NCI-H187 (cell line): ENCODE results near the gene SLC19A3.
"Not testable (repeated sequence)": the region's sequence is repeated elsewhere in the genome, so short reads cannot be mapped to it uniquely, and the experiment has no call there.

Experiments
- DNase-seq, 2 experiments: peaks; one replicate each; lab custom pipeline; 2025; lab: John Stamatoyannopoulos, UW

SLC19A3 gene

DNA sequence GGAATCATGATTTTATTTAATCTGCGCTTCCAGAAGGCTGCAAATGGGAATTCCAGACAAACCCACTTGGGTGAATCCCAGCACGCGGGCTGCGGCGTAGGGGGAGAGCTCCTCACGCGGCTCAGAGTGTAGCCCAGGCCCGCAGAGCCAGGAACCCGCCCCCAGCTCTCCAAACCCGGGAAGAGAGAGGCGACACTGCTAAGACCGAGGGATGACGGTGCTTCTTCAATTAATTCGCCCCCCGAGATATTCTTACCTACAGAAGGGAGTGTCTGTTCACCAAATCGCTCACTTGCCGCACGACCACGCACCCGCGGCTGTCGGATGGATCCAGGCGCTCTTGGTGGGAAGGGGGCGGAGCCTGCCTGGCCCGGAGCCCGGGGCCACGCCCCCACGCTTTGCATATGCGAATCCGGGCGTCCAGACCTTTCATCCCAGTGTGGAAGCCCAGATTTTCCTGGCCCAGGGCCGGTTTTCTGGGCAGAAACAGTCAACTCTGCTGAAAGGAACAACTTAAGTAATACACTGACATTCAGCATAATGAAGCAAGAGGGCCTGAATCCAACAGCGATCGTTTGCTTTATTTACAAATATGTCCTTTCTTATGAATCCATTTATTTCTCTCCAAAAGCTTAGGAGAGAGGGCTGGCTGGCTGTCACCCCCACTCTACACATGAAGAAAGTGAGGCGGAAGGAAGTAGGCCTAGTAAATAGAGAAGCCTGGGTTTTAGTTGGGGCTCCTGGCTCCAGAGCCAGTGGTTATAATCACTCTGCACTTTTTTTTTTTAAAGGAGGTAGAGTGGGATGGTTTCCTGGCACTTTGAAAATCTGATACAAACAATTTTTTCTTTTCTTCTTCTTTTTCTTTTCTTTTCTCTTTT, at the start of gene SLC19A3:
Gene SLC19A3 (minus strand): TSS at position 342 of the 881 bp plus-strand sequence. CDS start 15,710 bp downstream, outside the sequence.
- DNase-seq: no peak

DNA sequence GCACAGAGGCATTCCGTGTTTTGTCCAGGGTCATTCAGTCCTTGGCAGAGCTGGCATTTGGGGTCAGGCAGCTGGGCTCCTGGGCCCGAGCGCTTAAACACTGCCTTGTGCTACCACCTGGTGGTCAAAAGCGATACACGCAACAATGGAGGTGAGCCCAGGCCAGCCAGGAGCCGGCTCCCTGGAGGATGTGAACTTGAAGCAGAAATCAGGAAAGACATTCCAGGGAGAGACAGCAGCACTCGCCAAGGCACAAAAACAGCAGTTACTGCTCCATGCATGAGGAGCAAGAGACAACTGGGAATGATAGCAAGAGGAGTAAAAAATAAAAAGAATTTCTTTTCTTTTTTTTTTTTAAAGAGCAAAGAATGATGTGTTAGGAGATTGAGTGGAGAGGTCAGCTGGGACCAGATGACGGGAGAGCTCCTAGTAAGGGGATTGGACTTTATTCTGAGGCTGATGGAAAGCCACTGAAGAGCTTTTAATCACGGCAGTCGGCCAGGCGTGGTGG, 48.6 kb upstream of the SLC19A3 start:
- peak in 1 of 2 experiments; percentile 32 for DNase-seq

DNA sequence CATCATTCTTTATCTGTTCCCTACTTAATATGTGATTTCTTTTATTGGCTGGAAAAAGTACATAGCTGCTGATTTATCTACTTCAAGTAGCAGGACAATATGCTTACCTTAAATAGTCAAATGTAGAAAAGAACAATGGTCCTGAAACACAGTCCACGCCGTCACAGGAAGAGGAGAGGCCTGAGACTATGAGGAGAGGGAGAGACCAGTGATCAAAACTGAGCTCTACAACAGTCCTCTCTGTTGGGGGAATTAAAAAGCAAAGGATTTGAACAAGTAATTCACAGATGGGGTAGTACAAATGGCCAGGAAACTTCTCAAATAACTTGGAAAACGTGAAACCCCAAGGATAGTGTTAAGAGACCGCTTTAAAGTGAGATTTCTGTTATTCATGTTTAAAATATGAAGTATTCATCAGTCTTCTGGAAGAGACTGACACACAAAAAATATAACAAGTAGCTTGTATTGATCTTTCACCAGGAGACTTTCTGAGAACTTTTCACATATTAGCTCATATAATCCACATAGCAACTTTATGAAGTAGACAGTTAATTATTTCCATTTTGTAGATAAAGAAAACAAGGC, 48.1 kb upstream of the SLC19A3 start:
- DNase-seq: no peak

DNA sequence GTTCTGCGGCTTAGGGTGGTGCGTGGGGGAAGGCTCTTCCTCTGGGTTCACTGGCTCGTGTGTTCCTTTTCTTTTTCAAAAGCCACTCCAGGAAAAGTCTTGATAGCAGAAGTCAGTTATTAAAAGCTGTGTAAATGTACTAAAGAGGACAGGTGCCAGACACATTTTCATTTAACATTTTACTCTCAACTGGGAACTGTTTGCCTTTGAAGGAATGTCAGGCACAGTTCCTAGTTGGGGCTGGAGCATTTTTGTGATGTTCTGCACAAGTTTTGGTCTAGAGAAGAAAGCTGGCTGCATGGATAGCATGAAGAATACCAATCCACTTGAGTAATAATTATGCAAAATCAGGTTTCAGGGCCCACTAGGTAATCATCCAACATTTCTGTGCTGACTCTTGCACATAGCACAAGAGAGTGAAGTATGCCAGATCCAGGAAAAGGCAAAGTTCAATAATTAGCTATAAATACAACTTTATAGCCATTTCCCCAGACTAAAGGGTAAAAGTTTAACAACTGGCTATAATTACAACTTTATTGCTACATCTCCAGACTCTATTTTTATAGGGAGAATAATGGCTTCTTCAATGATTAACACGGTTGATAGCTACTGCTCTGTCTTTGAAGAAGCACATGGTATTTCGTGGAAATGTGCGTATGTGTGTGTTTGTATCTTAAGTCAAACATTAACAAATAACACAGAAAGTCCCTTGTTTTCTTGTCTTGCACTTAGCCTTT, 44.1 kb upstream of the SLC19A3 start:
- no peak for DNase-seq

DNA sequence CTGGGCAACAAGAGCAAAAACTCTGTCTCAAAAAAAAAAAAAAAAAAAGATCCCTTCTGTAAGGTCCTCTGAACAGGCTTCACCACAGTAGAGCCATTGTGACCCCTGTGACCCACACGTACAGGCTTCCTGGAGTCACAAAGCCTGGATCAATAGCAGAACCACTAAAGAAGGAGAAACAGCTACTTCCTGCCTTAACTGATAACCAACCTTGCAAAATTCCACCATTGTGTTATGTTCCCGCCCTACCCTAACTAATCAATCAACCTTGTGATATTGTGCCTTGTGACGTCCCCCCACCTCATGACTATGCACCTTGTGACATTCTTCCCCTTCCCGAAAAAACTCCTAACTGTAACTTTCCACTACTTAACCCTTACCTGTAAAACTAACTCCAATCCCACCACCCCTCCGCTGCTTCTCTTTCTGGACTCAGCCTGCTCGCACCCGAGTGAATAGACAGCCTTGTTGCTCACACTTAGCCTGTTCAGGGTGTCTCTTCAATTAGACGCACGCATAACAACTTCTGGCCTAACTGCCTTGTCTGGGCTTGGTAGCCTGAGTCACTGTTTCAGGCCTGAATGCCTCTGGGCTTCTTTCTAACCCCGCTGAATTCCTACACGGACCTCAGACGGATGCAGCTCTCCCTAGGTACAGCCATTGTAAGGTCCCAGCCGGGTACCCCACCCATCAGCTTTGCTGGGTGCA, 41.7 kb upstream of the SLC19A3 start:
- no peak for DNase-seq

DNA sequence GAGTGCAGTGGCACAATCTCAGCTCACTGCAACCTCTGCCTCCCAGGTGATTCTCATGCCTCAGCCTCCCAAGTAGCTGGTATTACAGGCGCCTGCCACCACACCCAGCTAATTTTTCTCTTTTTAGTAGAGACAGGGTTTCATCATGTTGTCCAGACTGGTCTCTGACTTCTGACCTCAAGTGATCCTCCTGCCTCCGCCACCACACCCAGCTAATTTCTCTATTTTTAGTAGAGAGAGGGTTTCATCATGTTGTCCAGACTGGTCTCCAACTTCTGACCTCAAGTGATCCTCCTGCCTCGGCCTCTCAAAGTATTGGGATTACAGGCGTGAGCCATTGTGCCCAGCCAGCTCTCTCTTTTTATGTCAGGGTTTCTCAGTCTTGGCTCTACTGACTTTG, 38.4 kb upstream of the SLC19A3 start:
- DNase-seq: not testable (repeated sequence)

DNA sequence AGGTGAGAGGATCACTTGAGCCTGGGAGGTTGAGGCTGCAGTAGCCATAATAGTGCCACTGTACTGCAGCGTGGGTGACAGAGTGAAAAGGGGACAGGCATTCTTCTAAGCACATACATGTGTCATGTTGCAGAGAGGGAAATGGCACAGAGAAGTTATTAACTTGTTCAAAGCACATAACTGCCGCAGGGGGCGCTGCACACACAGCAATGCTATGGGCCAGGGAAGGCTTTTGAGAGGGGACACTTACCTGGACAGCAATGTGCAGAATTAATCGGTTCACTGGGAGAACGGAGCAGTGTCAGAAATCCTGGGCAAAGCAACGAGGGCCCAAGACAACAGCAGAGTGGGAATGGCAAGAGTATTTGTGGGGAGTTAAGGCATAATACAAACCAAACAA, 30.3 kb upstream of the SLC19A3 start:
- no peak for DNase-seq

DNA sequence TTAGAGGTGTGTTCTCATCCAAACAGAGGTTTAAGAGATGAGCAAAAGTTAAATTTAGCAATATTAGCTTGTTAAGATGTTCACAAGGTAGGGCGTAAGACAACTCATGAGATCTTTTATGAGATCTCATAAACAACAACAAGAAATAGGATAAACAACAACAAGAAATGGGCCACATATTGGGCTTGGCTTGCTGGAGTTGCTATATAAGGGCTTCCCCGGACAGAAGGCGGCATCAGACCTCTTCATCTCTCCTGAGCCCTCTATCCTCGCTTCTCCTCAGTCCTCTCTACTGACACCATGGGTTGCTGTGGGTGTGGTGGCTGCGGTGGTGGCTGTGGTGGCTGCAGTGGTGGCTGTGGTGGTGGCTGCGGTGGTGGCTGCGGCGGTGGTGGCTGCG, 27.8 kb upstream of the SLC19A3 start, which contains the start of gene SCYGR8:
Gene SCYGR8 (plus strand): TSS at position 301 of the 400 bp plus-strand sequence. CDS start 0 bp downstream, at position 301.
- DNase-seq: no peak

DNA sequence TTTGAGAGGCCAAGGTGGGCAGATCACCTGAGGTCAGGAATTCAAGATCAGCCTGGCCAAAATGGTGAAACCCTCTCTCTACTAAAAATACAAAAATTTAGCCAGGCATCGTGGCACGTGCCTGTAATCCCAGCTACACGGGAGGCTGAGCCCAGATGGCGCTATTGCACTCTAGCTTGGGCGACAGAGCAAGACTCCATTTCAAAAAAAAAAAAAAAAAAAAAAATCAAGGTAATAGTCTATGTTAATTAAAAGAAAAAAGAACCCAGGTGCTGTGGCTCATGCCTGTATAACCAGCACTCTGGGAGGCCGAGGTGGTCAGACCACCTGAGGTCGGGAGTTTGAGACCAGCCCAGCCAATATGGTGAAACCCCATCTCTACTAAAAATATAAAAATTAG, 22.9 kb upstream of the SLC19A3 start:
- not testable (repeated sequence) for DNase-seq

DNA sequence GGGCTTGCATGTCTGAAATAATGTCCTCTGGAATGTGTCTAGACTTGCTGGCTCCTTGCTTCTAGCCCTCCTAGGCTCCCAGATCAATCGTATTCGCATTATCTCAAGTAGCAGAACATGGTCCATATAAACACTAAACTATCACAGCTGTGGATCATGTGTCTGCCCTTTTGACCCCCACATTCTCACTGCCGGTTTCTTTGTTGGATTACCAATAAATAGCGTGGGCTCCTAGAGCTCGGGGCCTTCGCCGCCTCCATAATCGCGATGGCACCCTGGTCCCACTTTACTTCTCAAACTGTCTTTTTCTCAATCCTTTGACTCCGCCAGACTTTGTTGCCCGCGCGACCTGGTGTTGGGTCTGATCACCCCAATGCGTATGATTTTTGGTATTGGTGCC, 21.5 kb upstream of the SLC19A3 start:
- DNase-seq: no peak

DNA sequence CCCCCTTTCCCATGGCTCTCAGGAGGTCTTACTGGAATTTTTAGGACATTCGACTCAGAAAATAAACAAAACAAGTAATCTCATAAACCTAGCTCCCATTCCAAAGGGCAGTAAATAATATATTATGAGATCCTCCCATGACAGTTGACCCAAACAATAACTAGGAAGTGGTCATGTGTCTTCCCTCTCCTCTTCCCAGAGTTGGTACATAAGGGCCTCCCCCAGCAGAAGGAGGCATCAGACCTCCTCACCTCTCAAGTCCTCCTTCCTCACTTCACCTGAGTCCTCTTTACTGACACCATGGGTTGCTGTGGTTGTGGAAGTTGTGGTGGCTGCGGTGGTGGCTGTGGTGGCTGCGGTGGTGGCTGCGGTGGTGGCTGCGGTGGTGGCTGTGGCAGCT, 10.2 kb upstream of the SLC19A3 start, which contains the start of gene SCYGR7:
Gene SCYGR7 (plus strand): TSS at position 301 of the 400 bp plus-strand sequence. CDS start 0 bp downstream, at position 301.
- DNase-seq: no peak

DNA sequence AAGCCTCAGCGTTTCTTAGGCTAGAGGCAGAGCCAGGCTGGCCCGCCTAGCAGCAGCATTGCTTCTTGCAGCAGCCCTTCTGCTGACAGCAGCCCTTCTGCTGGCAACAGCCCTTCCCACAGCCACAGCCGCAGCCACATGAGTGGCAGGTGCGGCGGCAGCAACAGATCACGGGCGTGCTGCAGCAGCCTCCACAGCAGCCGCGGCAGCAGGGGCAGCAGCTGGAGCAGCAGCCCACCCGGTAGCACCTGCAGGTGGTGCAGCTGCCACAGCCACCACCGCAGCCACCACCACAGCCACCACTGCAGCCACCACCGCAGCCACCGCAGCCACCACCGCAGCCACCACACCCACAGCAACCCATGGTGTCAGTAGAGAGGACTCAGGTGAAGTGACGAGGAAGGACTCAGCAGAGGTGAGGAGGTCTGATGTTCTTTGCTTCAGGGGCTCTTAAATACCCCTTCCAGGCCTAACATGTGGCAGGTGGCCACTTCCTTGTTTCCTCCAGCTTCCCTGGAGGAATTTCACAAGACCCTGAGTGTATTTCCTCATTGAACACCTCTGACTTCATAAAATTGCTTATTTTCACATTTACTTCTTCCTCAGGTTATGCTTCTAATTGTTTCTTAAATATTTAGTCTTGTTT, 6.7 kb upstream of the SLC19A3 start, which contains the start of gene SCYGR6:
Gene SCYGR6 (minus strand): TSS at position 364 of the 646 bp plus-strand sequence. CDS start 0 bp downstream, at position 364.
- no peak for DNase-seq

DNA sequence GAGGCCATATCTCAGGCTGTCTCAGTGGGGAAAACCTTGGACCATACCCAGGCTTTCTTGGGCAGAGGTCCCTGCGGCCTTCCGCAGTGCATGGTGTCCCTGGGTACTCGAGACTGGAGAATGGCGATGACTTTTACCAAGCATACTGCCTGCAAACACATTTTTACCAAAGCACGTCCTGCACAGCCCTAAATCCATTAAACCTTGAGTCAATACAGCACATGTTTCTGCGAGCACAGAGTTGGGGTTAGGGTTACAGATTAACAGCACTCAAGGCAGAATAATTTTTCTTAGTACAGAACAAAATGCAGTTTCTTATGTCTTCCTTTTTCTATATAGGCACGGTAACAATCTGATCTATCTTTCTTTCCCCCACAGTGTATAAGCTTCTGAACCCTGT, 5.0 kb upstream of the SLC19A3 start:
- not testable (repeated sequence) for DNase-seq

DNA sequence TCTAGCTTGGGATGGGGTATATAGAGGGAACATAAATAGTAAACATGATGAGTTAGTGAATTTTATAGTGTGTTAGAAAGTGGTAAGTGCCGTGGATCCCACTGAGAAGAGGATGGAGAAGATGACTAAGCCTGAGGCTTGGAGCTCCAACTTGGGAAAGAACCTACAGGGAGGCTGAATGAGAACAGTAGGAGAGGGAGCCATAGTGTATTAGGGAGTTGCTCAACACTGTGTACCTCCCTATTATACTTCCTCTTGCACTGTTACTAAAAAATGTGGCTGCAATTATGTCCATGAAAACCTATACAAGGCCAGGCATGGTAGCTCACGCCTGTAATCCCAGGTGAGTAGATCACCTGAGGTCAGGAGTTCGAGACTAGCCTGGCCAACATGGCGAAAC, 2.9 kb upstream of the SLC19A3 start:
- no peak for DNase-seq

DNA sequence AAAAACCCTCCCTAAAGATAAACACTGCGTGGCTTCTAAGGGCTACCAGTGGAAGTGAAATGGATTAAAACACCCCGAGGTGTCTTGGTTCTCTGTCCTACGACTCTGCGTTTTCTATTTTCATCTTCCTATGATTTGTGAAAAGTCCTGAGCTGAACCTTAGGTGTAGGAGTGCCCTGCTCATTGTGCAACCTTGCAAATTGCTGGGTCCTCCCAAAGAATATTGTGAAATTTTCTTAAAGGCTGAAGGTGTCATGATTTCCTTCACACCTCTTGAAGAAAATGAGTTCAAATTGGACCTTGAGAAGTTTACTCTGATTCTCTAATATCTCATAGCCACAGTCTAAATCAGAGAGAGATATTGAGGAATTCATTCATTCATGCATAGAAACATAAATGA, 1.8 kb upstream of the SLC19A3 start:
- no peak for DNase-seq

DNA sequence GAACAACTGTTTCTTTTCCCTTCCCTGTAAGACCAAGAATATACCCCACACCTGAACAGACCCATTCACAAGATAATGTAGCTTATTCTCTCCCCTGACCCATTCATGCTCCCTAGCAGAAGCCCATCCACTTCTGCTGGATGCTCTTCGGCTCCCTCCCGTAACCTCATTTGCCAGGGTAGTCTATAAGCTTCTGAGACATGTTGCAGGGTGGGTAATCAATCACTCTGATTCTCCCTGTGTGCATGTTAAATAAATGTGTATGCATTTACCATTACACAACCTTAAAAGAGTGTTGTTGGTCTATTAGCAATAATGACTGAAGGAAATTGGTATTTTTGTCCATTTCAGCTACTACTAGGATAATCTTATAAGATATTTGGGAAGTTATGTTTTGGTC, 1.3 kb downstream of the SLC19A3 start:
- no peak for DNase-seq

DNA sequence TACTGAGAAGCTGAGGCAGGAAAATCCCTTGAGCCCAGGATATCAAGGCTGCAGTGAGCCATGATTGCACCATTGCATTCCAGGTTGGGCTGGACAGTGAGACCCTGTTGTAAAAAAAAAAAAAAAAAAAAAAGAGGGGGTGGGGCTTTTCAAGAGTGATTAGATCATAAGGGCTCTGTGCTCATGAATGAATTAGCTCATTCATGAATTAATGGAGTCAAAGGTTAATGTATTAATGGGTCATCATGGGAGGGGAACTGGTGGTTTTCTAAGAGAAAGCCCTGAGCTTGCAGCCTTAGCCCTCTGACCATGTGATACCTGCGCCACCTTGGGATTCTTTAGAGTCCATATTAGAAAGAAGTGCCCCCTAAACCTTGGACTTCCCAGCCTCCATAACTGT, 4.5 kb downstream of the SLC19A3 start:
- no peak for DNase-seq

DNA sequence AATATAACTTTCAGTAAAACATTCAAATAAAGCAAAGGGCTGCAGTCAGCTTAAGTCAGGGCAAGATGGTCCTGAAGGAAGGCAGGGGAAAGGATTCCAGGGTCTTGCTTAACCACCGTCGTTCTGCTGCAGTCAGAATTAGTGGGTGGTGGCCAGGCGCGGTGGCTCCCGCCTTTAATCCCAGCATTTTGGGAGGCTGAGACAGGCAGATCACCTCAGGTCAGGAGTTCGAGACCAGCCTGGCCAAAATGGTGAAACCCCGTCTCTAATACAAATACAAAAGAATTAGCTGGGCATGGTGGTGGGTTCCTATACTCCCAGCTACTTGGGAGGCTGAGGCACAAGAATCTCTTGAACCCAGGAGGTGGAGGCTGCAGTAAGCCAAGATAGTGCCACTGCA, 6.8 kb downstream of the SLC19A3 start:
- DNase-seq: no peak

DNA sequence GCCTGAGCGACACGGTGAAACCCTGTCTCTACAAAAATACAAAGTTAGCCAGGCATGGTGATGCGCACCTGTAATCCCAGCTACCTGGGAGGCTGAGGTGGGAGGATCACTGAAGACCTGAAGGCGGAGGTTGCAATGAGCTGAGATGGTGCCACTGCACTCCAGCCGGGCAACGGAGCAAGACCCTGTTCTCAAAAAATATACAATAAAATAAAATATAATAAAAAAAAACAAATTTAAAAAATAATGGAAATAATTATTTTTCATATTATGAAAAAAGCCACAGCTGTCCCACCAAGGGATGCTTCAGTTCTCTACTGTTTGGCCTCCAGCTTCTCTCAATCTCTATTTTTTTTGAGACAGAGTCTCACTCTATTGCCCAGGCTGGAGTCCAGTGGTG, 10.4 kb downstream of the SLC19A3 start:
- DNase-seq: no peak

DNA sequence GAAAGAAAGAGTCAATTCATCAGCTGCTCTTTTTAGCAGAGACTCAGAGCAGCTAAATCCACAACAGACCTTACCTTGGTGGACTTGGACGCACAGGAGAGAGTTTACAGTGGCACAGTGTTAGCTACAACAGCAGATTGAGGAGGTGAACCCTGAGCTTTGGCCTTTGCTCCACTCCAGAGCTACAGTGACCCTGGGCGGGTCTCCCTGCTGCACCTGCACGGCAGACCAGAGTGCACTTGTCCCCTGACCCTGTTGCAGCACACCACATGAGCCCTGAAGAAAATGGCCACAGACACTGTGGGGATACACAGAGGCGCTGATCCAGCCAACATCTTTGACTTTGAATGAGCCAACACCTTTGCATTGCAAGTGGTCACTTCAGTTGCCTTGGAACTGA, 11.0 kb downstream of the SLC19A3 start:
- no peak for DNase-seq

DNA sequence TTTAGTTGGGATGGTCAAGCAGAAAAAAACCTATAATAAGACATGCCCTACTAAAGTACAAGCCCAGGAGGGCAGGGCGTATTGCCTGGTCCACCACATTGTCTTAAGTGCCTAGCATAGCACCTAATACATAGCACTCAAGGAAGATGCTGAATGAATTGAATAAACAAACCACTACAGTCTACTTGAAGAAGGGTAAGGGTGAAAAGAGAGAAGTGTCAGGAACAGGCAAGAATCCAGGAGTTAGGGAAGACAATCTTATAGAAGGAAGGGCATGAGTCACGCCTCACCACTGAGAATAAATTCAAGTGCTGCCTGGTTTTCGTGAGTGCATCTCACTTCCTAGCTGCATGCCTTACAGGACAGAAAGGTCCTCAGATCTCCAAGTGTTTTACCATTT, 13.9 kb downstream of the SLC19A3 start:
- no peak for DNase-seq
